ENCODE results near the gene ANAPC7. TPM values are rescaled to one million over a fixed set of nuclear protein-coding genes. Genes with fewer than 3 reads are reported as not detected.
A peak's percentile ranks its signal among the peaks of the same experiment; 100 is the strongest.

Gene ANAPC7, protein sequence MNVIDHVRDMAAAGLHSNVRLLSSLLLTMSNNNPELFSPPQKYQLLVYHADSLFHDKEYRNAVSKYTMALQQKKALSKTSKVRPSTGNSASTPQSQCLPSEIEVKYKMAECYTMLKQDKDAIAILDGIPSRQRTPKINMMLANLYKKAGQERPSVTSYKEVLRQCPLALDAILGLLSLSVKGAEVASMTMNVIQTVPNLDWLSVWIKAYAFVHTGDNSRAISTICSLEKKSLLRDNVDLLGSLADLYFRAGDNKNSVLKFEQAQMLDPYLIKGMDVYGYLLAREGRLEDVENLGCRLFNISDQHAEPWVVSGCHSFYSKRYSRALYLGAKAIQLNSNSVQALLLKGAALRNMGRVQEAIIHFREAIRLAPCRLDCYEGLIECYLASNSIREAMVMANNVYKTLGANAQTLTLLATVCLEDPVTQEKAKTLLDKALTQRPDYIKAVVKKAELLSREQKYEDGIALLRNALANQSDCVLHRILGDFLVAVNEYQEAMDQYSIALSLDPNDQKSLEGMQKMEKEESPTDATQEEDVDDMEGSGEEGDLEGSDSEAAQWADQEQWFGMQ
- total RNA-seq: 48.1 TPM
- long read RNA-seq, transcript ANAPC7-203 (11 exons, 3,045 nt): major isoform, 32 of 57 reads
- long read RNA-seq, transcript ANAPC7-201 (10 exons, 2,200 nt): minor isoform, 7 of 57 reads
- long read RNA-seq, partial matches to known transcripts: 3 of 57 reads
- long read RNA-seq, other reads (novel, unspliced or antisense): 15 of 57 reads

- H3K4me3 ChIP-seq: peak within 1 kb of the TSS; percentile 100
- H3K36me3 ChIP-seq: peaks cover 19% of the 10 kb centered on the region
- peak within 1 kb of the TSS; percentile 95 for H3K27ac ChIP-seq
- peaks cover 17% of the 10 kb centered on the region for H3K4me1 ChIP-seq
- ATAC-seq (peak; percentile 98 to 99), DNase-seq (peak; percentile 95)
- intact Hi-C loops (cut with DNase I): no loop called here
- no peak for TF ChIP-seq CTCF (IDR thresholded peaks at IDR 0.05)
- no peaks in the 10 kb centered on the region for H3K27me3 ChIP-seq (ENCODE audit: low read depth)
- H3K9me3 ChIP-seq: no peaks in the 10 kb centered on the region
Observed at GRCh38 chr12:110403146-110403975, at the start of gene ANAPC7. TSS of gene ANAPC7 (minus strand) at chr12:110403708. CDS start at chr12:110403627, 81 bp downstream.

GRCh38 chr12:110451263-110451662 is 47.8 kb upstream of the ANAPC7 start:
- H3K4me1 ChIP-seq: peaks cover 32% of the 10 kb centered on the region
- TF ChIP-seq CTCF (IDR thresholded peaks at IDR 0.05): no peak
- H3K36me3 ChIP-seq: peaks cover 46% of the 10 kb centered on the region
- no peak overlapping the region for H3K4me3 ChIP-seq
- no peaks in the 10 kb centered on the region for H3K27me3 ChIP-seq (ENCODE audit: low read depth)
- peak overlapping the region; percentile 14 for H3K27ac ChIP-seq
- ATAC-seq: no peak
- no peaks in the 10 kb centered on the region for H3K9me3 ChIP-seq
- no peak for DNase-seq
- intact Hi-C loops (cut with DNase I): no loop called here

- H3K4me1 ChIP-seq: peaks cover 32% of the 10 kb centered on the region
Observed at GRCh38 chr12:110449799-110450497, 46.4 kb upstream of the ANAPC7 start, which contains the start of gene ARPC3. TSS of gene ARPC3 (minus strand) at chr12:110450337. CDS start at chr12:110450260, 77 bp downstream.

GRCh38 chr12:110444455-110444854 is 40.9 kb upstream of the ANAPC7 start:
- H3K4me1 ChIP-seq: peaks cover 32% of the 10 kb centered on the region
- DNase-seq (no peak), ATAC-seq (no peak)
- no peaks in the 10 kb centered on the region for H3K27me3 ChIP-seq (ENCODE audit: low read depth)
- H3K36me3 ChIP-seq: peaks cover 73% of the 10 kb centered on the region
- TF ChIP-seq CTCF (IDR thresholded peaks at IDR 0.05): no peak
- intact Hi-C loops (cut with DNase I): no loop called here
- no peaks in the 10 kb centered on the region for H3K9me3 ChIP-seq
- H3K4me3 ChIP-seq: no peak overlapping the region
- no peak overlapping the region for H3K27ac ChIP-seq

More at GRCh38 chr12:110449799-110450497, 46.4 kb upstream of the ANAPC7 start, which contains the start of gene ARPC3:
- peak; percentile 99 for ATAC-seq
- intact Hi-C loops (cut with DNase I): no loop called here
- Histone ChIP-seq H3K27me3 (ENCODE audit: low read depth) (no peaks in the 10 kb centered on the region), H3K36me3 (peaks cover 48% of the 10 kb centered on the region), H3K9me3 (no peaks in the 10 kb centered on the region), H3K27ac (peak within 1 kb of the TSS; percentile 98), H3K4me3 (peak within 1 kb of the TSS; percentile 90)
- TF ChIP-seq CTCF (IDR thresholded peaks at IDR 0.05): peak; percentile 88
- peak; percentile 97 for DNase-seq

Measured in lower lobe of right lung (tissue), 2 donors.